Medulla oblongata (tissue), 1 donor: ENCODE results near the gene CNN3.

Experiments used
- DNase-seq: peaks from one replicate; pipeline ENCODE4 v3.0.0-alpha.2; 2015; ENCODE audit errors: extremely low spot score

CNN3 gene

GRCh38 chr1:94887603-94888171 is 39.2 kb downstream of the CNN3 start:
- no peak for DNase-seq

GRCh38 chr1:94887106-94887505 is 39.8 kb downstream of the CNN3 start:
- DNase-seq = no peak

GRCh38 chr1:94886361-94886760 is 40.5 kb downstream of the CNN3 start:
- DNase-seq = no peak

DNA sequence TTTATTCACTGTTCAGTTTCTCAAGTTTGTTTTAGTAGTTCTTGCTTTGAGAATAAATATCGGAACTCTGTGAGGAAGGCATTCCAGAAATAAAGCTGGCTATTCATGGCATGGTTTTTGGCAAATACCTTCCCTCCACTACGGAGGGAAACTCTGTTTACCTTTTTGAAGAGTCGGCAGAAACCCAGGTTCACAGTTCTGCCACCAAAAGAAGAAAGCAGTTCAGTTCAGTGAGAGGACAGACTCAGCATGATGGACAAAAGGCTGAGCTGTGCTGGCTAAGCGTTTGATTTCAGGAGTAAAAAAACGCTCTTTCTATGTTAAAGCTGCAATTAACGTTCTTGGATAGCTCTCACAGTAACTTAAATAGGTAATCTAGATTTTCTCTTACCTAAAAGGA is 42.4 kb downstream of the CNN3 start:
- DNase-seq = peak; percentile 54

GRCh38 chr1:94884106-94884505 is 42.8 kb downstream of the CNN3 start:
- DNase-seq = peak; percentile 78

DNA sequence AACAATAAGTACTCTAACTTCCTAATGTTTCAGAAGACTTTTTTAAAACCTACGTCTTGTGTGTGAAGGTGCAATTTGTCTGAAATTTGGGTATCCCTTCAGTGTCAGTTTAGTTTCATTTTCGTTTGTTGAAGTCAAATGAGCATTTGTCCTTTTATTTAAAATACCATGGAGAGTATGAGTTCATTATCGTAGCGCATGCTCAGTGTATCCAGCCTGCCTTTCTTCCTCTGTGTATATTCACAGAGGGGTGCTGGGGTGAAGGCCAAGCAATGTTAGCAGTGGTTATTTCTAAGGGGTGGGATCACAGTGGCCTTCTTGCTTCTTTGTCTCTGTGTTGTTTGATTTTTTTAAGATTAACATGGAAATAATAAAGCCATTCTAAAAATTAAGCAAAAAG is 43.2 kb downstream of the CNN3 start:
- peak; percentile 43 for DNase-seq

- DNase-seq = no peak
Observed at GRCh38 chr1:94878329-94878728, 48.6 kb downstream of the CNN3 start.

DNA sequence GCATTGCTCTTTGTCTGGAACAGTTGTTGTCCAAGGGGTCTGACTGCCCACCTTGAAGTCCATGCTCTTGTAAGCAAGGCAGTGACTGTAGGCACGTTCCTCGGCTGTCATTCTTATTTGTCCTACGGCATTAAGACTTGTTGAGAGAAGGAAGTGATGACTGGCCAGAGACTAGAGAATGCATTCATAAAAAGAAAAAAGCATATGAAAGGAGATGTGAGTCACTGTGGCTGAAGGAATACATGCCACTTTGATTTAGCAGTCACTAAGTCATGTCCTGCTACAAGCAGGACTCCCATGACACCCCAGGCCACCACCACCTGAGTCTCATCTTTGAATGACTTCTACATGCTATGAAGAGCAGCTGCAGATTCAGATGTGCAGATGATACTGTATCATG is 50.5 kb downstream of the CNN3 start:
- no peak for DNase-seq

- DNase-seq = no peak
Observed at GRCh38 chr1:94875794-94876193, 51.1 kb downstream of the CNN3 start.

GRCh38 chr1:94874423-94874822 is 52.5 kb downstream of the CNN3 start:
- DNase-seq = no peak

DNA sequence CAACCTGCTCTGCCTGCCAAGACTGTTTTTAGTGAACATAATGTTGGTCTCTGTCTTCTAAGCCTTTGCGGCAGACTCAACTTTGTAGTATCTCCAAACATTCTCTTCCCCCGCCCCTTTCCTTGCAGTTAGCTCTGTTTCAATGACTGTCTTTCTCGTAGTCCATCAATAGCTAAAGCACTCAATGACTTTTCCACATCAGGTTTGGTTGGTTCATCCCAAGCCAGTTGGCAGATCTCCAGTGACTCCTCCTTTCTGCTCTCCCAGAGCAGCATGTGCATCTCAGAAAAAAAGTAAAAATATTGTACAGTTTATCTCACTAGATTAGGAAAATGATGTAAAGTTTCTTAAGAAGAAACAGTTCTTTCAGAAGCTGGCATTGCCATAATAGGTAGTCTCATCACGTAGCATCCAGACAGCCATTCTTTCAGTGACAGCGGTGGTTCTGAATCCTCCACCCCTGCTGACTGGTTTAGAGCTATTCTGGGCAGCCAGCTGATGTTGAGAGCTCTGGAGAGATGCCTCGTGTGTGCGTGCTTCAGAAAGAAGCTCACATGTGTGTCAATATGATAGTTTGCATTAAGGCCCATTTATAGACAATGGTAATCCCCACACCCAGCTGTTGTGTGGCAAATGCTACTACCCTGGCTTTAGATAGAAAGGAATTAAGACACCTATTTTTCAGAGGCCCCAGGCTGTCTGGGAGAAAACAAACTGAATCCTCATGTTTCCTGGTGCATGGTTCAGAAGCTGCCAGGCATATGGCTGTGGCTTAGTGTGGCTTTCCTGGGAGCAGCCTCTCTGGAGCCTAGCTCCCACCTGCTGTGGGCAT is 53.2 kb downstream of the CNN3 start:
- DNase-seq = peak; percentile 94

DNA sequence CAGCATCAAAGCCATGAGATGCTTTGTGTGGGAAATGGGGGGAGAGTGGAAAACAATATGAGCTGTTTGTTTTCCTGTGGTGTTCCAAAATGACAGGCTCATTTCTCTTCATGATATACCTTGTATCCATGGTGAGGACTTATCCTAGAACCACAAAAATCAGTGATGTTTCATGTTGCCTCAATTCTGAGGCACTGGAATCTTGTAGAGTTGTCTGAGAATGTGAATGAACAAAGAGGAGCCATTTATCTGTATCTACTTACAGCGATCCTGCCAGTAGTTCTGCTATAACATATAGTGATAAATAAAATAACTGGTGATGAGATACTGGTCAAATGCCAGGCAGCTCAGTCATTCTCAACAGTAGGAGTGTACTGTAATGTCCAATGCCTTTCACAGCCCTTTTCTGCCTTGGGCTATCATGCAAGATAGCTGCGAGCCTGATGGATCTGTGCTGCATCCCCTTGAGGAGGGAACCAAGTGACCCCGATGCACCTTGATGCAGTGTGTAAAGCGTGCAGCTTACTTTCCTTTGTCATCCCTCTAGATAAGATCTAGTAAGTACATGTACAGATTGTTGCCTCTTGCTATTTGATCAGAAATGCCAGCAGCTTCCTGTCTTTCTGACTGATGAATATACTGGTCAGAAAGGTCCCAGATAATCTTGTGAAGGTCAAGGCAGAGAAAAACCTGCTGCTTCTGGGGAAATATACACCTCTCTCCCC is 54.0 kb downstream of the CNN3 start:
- no peak for DNase-seq

GRCh38 chr1:94871031-94871430 is 55.9 kb downstream of the CNN3 start:
- no peak for DNase-seq

DNA sequence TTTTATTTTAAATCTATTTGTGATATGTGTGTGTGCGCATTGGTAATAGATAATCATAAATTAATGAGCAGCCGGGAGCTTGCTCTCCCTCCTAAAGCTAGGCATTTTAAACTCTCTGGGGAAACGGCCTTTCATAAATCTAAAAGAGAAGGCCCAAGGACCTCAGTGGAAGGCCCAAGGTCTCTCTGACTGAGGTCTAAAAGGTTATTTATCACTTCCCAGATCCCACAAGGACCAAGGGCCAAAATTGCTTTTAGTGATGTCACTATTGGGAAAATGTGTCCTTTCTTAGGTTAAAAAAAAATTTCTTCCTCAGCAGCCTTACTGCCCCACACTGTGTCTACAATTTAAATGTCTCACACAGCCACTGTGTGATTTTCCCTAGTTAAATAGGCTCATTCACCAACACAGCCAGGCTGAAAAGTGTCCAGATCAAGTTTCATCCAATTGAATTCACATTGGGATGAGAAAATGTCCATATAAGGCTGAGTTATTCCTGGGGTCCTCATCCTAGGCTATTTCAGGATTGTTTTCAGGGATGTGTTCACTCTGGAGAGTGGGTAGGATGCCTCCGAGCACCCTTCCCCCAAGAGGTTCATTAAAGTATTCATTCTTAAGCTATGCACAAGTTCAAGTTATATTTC is 60.6 kb downstream of the CNN3 start:
- peak; percentile 82 for DNase-seq

DNA sequence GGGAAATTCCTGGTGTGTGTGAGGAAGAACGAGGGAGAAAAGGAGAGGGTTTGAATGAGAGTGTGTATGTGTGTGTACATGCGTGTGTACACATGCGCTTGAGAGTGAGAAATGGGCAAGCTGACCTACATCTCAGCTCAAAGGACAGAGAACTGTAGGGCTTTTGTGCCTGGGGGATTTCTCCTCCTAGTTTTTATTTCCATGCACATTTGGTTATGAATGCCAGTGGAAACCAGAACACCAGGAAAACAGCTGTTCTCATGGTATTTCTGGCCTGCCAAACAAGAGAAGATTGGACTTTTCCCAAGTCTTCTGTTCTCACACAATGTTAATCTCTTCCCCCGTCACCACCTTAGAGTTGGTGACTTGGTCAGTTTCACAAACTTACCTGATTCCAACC is 61.5 kb downstream of the CNN3 start:
- peak; percentile 42 for DNase-seq

- DNase-seq = no peak
Observed at GRCh38 chr1:94864821-94865220, 62.1 kb downstream of the CNN3 start.

DNA sequence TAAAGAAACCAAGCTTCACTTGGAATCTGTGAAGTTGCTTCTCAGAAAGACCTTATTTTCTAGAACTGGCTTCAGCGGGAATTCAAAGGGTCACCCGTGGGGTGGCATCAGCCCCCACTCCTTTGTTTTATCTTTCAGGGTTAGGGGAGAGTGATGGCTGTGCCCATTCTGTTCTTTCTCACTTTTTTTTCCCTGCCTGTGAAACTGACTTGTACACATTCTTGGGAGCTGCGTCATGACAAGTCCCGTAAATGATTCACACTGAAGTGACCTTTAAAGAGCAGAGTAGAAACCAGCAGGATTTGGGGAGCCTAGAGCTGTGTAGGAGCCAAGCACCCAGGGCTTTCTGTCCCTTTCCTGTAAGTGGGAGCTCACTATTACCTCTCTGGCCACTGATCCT is 63.0 kb downstream of the CNN3 start:
- DNase-seq = peak; percentile 71

GRCh38 chr1:94863297-94863911 is 63.5 kb downstream of the CNN3 start:
- peak; percentile 64 for DNase-seq

GRCh38 chr1:94862718-94863117 is 64.2 kb downstream of the CNN3 start:
- no peak for DNase-seq

DNA sequence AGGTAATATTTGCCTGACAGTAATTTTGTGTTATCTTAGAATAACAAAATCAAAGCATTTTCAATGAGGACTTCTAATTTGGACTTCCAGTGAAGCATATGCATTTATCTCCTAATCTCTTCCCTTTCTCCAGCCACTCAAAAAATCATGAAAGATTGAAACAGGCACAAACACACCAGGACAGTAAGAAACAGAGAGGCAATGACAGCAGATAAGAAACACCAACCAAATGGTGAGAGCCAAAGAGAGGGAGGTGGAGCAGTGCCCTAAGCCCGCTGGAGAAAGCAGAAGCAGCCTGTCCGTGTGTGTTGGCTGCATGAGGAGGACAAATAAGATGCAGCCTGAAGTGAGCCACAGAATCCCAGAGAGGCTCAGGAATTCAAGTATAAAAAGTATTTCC is 67.7 kb downstream of the CNN3 start:
- DNase-seq = no peak

DNA sequence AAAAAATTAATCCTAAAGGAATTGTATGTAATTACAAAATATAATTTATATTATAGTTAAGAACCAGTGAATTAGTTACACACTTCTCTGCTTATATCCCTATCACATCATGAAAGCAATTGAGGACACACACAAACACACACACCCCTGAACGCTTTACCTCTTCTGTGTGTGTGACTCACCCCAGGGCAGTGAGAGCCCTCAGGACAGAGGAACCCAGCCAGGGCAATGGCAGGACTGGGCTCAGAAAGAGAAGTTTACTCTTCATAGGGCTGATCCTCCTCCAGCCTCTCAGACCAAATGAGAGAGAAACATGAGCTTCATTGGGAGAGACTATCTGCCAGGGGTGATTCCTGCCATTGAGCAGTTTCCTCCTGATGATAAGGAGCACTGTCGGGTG is 68.6 kb downstream of the CNN3 start:
- DNase-seq = no peak

GRCh38 chr1:94856868-94857267 is 70.0 kb downstream of the CNN3 start:
- no peak for DNase-seq
